Placental pericyte (primary cell): Measurements from ENCODE around the gene ACP7. TPM values are rescaled to one million over a fixed set of nuclear protein-coding genes. Genes with fewer than 3 reads are reported as not detected.

ENCODE experiments used
- total RNA-seq: library from RNA; depleted of rRNA; stranded (reverse); fragments of >200 nt; gene quantifications from 2 replicates; pipeline ENCODE4 v1.2.3, GENCODE V29; 2012

ACP7 gene, protein sequence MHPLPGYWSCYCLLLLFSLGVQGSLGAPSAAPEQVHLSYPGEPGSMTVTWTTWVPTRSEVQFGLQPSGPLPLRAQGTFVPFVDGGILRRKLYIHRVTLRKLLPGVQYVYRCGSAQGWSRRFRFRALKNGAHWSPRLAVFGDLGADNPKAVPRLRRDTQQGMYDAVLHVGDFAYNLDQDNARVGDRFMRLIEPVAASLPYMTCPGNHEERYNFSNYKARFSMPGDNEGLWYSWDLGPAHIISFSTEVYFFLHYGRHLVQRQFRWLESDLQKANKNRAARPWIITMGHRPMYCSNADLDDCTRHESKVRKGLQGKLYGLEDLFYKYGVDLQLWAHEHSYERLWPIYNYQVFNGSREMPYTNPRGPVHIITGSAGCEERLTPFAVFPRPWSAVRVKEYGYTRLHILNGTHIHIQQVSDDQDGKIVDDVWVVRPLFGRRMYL
- total RNA-seq, result not detected in 2 replicates

GRCh38 chr19:39083983-39084731, at the start of gene ACP7:
Gene ACP7 (plus strand): TSS chr19:39084368. CDS start chr19:39085270, 902 bp downstream.

GRCh38 chr19:39125554-39126311, 41.6 kb downstream of the ACP7 start, which contains the start of gene PAK4:
Gene PAK4 (plus strand): TSS chr19:39125786. CDS start chr19:39169554, 43,768 bp downstream.

Other genes starting within 250 kb of the ACP7 start
- gene HNRNPL, start 234.4 kb upstream of the ACP7 start, total RNA-seq, result 218 and 397 TPM in 2 replicates
- gene RINL, start 206.1 kb upstream of the ACP7 start, total RNA-seq, result 1.0 and 1.8 TPM in 2 replicates
- gene SIRT2, start 184.8 kb upstream of the ACP7 start, total RNA-seq, result 59.0 and 63.7 TPM in 2 replicates
- gene NFKBIB, start 184.4 kb upstream of the ACP7 start, total RNA-seq, result 18.9 and 25.2 TPM in 2 replicates
- gene CCER2, start 172.2 kb upstream of the ACP7 start, total RNA-seq, result not detected in 2 replicates
- gene SARS2, start 153.6 kb upstream of the ACP7 start, total RNA-seq, result 22.5 and 29.3 TPM in 2 replicates
- gene MRPS12, start 153.4 kb upstream of the ACP7 start, total RNA-seq, result 24.9 and 39.2 TPM in 2 replicates
- 13.8 and 24.1 TPM in 2 replicates for gene FBXO17, start 108.6 kb upstream of the ACP7 start, total RNA-seq
- 3.3 and 3.7 TPM in 2 replicates for gene FBXO27, start 51.8 kb upstream of the ACP7 start, total RNA-seq
- gene PAK4, start 41.4 kb downstream of the ACP7 start, total RNA-seq, result 10.3 and 14.6 TPM in 2 replicates
- not detected in 2 replicates for gene NCCRP1, start 112.6 kb downstream of the ACP7 start, total RNA-seq
- not detected in 2 replicates for gene SYCN, start 119.9 kb downstream of the ACP7 start, total RNA-seq
- gene IFNL3, start 160.6 kb downstream of the ACP7 start, total RNA-seq, result not detected in 2 replicates
- gene IFNL4, start 164.5 kb downstream of the ACP7 start, total RNA-seq, result not detected in 2 replicates
- not detected in 2 replicates for gene IFNL2, start 184.0 kb downstream of the ACP7 start, total RNA-seq
- gene IFNL1, start 212.0 kb downstream of the ACP7 start, total RNA-seq, result not detected in 2 replicates
- under 0.01 TPM in 1 of 2 replicates, not detected in the other for gene LRFN1, start 236.5 kb downstream of the ACP7 start, total RNA-seq